HepG2 (cell line): Measurements from ENCODE around the gene VARS2. TPM values are rescaled to one million over a fixed set of nuclear protein-coding genes. Genes with fewer than 3 reads are reported as not detected.

ENCODE experiments used
- ZNF180 ChIP-seq: sonication (generic); formaldehyde crosslinking; IDR thresholded peaks from 2 replicates; pipeline ENCODE4 v1.4.0; 2020; ENCODE audit warnings: low read depth, missing genetic modification reagents, borderline replicate concordance
- ZNF260 ChIP-seq: sonication (generic); formaldehyde crosslinking; IDR thresholded peaks from 2 replicates; pipeline ENCODE4 v1.4.0; 2020; ENCODE audit warnings: missing genetic modification reagents, low read depth, mild to moderate bottlenecking, borderline replicate concordance
- ZNF484 ChIP-seq: sonication (generic); formaldehyde crosslinking; IDR thresholded peaks from 2 replicates; pipeline ENCODE4 v1.5.1; 2020; ENCODE audit warnings: mild to moderate bottlenecking, low read depth, missing genetic modification reagents, borderline replicate concordance
- ZNF558 ChIP-seq: sonication (generic); formaldehyde crosslinking; IDR thresholded peaks from 2 replicates; pipeline ENCODE4 v1.9.0; 2022; ENCODE audit warnings: mild to moderate bottlenecking, missing genetic modification reagents, borderline replicate concordance
- polyA plus RNA-seq, 8 experiments: library from polyadenylated mRNA; depleted of rRNA in 3 of 8; stranded (reverse) in 7 of 8; unstranded in 1 of 8; fragments of >200 nt; fragmentation: Illumina TruSeq in 4 of 8; extraction: Trizol in 4 of 8; gene quantifications; 2 replicates each; pipeline versions ENCODE4 v1.2.1 to v1.2.3, GENCODE V29; 2011 to 2016; ENCODE audit warnings: low read depth in 4 of 8, missing spikeins in 1 of 8, mixed read lengths in 1 of 8; ENCODE audit not compliant: insufficient read depth in 1 of 8
- total RNA-seq, 5 experiments: library from RNA; depleted of rRNA; stranded (reverse); fragments of >200 nt; fragmentation: Illumina TruSeq; extraction: Trizol; gene quantifications; 2 replicates each; pipeline ENCODE4 v1.2.3, GENCODE V29; 2016; ENCODE audit warnings: low read depth in 1 of 5
- TF ChIP-seq, protein P1 (sequence below): sonication (generic); formaldehyde crosslinking; IDR thresholded peaks from 2 replicates; pipeline ENCODE4 v1.4.0; 2020; ENCODE audit warnings: missing genetic modification reagents, mild to moderate bottlenecking, borderline replicate concordance
- TF ChIP-seq, protein P2 (sequence below): sonication (generic); formaldehyde crosslinking; IDR thresholded peaks from 2 replicates; pipeline ENCODE4 v1.5.1; 2020; ENCODE audit warnings: missing genetic modification reagents, mild to moderate bottlenecking, borderline replicate concordance
- TF ChIP-seq, protein P3 (sequence below): sonication (generic); formaldehyde crosslinking; IDR thresholded peaks from 2 replicates; pipeline ENCODE4 v1.9.0; 2021; ENCODE audit warnings: missing genetic modification reagents, borderline replicate concordance
- TF ChIP-seq, protein P4 (sequence below): sonication (generic); formaldehyde crosslinking; IDR thresholded peaks from 2 replicates; pipeline ENCODE4 v1.4.0; 2020; ENCODE audit warnings: mild to moderate bottlenecking, missing genetic modification reagents
- TF ChIP-seq, protein P5 (sequence below): sonication (generic); formaldehyde crosslinking; IDR thresholded peaks from 2 replicates; pipeline ENCODE4 v1.5.1; 2020; ENCODE audit warnings: mild to moderate bottlenecking, moderate library complexity, missing genetic modification reagents

The VARS2 gene
- total and polyA plus RNA-seq, 2 of the 13 experiments (the other 11 are each of a cell fraction or from before 2014, with no cell fraction given), result 61.8 to 71.8 TPM

DNA sequence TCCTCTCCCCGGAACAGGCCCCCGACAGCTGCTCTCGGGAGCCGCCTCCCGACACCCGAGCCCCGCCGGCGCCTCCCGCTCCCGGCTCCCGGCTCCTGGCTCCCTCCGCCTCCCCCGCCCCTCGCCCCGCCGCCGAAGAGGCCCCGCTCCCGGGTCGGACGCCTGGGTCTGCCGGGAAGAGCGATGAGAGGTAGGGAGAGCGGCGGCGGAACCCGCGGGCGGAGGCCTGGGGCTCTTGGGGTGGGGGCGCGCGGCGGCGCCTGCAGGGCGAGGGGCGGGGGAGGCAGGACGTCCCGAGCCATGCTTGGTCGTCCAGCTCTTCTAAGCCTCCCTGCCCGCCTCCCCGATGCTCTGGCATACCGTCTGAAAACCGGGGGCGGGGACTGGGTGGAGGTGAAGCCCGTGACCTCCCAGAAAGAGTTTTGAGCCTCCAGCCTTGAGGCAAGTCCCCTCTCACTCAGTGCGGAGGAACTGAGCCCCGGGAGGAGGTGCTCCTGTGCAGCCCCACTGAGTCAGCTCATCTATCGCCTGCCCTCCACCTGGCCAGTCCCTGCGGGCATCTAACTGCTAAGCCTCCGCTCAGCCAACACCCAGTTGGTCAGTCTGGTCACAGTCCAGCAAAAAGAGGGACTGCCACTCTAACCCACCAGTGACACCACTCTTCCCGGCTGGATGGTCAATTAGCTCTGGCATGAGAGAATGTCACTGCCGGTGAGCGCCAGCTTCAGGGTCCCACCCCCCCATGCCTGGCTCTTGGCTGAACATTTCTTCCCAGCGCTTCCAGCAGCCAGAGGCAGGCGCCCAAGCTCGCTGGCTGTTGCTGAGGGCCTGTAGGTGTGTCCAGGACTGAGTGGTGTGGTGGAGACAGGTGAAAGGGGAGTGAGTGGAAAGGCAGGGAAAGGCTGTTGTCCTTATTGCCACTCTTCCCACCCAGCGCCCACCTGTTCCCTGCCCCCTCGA is 29.2 kb upstream of the VARS2 start (continued):
- TF ChIP-seq, protein P1, sequence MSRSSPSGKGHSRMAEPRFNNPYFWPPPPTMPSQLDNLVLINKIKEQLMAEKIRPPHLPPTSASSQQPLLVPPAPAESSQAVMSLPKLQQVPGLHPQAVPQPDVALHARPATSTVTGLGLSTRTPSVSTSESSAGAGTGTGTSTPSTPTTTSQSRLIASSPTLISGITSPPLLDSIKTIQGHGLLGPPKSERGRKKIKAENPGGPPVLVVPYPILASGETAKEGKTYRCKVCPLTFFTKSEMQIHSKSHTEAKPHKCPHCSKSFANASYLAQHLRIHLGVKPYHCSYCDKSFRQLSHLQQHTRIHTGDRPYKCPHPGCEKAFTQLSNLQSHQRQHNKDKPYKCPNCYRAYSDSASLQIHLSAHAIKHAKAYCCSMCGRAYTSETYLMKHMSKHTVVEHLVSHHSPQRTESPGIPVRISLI, result 0 out of 2 replicates have a peak, but pooled peaks have one; percentile 31
- TF ChIP-seq, protein P2, sequence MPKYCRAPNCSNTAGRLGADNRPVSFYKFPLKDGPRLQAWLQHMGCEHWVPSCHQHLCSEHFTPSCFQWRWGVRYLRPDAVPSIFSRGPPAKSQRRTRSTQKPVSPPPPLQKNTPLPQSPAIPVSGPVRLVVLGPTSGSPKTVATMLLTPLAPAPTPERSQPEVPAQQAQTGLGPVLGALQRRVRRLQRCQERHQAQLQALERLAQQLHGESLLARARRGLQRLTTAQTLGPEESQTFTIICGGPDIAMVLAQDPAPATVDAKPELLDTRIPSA (CRISPR knock-in tag), result no peak
- TF ChIP-seq ZNF484 (CRISPR knock-in tag) (no peak), ZNF260 (CRISPR knock-in tag) (no peak), ZNF558 (CRISPR knock-in tag) (no peak; the same call in 1 of the 2 replicates), ZNF180 (no peak)
- TF ChIP-seq, protein P3, sequence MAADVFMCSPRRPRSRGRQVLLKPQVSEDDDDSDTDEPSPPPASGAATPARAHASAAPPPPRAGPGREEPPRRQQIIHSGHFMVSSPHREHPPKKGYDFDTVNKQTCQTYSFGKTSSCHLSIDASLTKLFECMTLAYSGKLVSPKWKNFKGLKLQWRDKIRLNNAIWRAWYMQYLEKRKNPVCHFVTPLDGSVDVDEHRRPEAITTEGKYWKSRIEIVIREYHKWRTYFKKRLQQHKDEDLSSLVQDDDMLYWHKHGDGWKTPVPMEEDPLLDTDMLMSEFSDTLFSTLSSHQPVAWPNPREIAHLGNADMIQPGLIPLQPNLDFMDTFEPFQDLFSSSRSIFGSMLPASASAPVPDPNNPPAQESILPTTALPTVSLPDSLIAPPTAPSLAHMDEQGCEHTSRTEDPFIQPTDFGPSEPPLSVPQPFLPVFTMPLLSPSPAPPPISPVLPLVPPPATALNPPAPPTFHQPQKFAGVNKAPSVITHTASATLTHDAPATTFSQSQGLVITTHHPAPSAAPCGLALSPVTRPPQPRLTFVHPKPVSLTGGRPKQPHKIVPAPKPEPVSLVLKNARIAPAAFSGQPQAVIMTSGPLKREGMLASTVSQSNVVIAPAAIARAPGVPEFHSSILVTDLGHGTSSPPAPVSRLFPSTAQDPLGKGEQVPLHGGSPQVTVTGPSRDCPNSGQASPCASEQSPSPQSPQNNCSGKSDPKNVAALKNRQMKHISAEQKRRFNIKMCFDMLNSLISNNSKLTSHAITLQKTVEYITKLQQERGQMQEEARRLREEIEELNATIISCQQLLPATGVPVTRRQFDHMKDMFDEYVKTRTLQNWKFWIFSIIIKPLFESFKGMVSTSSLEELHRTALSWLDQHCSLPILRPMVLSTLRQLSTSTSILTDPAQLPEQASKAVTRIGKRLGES (CRISPR knock-in tag), result no peak
- TF ChIP-seq, protein P4, sequence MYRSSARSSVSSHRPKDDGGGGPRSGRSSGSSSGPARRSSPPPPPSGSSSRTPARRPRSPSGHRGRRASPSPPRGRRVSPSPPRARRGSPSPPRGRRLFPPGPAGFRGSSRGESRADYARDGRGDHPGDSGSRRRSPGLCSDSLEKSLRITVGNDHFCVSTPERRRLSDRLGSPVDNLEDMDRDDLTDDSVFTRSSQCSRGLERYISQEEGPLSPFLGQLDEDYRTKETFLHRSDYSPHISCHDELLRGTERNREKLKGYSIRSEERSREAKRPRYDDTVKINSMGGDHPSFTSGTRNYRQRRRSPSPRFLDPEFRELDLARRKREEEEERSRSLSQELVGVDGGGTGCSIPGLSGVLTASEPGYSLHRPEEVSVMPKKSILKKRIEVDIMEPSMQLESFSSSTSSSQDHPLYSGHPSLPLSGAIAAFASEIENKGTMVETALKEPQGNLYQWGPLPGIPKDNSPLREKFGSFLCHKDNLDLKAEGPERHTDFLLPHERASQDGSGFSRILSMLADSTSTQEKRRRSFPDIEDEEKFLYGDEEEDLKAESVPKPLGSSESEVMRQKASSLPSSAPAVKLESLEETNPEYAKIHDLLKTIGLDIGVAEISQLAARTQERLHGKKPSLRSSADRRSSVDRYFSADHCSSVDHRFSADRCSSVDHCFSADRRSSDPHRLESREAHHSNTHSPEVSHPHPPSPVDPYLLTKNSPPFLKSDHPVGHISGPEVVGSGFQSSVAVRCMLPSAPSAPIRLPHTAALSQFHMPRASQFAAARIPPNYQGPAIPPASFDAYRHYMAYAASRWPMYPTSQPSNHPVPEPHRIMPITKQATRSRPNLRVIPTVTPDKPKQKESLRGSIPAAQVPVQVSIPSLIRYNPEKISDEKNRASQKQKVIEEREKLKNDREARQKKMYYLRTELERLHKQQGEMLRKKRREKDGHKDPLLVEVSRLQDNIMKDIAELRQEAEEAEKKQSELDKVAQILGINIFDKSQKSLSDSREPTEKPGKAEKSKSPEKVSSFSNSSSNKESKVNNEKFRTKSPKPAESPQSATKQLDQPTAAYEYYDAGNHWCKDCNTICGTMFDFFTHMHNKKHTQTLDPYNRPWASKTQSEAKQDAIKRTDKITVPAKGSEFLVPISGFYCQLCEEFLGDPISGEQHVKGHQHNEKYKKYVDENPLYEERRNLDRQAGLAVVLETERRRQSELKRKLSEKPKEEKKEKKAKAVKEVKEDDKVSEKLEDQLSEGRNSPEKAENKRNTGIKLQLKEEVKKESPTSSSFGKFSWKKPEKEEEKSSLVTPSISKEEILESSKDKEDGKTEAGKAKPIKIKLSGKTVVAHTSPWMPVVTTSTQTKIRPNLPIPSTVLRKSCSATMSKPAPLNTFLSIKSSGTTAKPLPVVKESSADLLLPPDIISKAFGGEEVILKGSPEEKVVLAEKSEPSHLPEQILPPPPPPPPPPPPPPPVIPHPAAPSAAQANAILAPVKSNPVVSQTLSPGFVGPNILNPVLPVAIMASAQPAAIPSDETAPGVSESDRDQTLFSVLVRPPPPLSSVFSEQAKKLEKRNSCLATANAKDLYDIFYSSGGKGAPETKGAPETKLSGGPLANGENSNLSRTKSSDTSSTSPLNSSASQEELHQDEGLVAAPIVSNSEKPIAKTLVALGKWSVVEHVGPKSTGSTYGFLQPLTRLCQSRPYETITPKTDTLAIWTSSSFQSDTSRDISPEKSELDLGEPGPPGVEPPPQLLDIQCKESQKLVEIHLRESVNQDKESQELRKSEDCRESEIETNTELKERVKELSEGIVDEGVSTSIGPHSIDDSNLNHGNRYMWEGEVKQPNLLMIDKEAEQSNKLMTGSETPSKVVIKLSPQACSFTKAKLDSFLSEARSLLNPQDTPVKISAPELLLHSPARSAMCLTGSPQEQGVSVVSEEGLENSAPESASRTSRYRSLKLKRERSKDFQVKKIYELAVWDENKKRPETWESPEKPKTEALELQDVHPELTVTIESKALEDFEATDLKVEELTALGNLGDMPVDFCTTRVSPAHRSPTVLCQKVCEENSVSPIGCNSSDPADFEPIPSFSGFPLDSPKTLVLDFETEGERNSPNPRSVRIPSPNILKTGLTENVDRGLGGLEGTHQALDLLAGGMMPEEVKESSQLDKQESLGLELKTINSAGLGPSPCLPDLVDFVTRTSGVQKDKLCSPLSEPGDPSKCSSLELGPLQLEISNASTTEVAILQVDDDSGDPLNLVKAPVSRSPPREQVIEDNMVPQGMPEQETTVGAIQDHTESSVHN (CRISPR knock-in tag), result peak; percentile 17; the same call in 1 of the 2 replicates
- TF ChIP-seq, protein P5, sequence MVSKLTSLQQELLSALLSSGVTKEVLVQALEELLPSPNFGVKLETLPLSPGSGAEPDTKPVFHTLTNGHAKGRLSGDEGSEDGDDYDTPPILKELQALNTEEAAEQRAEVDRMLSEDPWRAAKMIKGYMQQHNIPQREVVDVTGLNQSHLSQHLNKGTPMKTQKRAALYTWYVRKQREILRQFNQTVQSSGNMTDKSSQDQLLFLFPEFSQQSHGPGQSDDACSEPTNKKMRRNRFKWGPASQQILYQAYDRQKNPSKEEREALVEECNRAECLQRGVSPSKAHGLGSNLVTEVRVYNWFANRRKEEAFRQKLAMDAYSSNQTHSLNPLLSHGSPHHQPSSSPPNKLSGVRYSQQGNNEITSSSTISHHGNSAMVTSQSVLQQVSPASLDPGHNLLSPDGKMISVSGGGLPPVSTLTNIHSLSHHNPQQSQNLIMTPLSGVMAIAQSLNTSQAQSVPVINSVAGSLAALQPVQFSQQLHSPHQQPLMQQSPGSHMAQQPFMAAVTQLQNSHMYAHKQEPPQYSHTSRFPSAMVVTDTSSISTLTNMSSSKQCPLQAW (CRISPR knock-in tag), result peak; percentile 57
